Hematopoietic multipotent progenitor cell treated with erythropoietin and hydrocortisone succinate and interleukin-3 and kit ligand, for 6 days (in vitro differentiated cells): Measurements from ENCODE around the gene ZNF574.
"Not testable (repeated sequence)": the region's sequence is repeated elsewhere in the genome, so short reads cannot be mapped to it uniquely, and the experiment has no call there.

Experiments used
- DNase-seq: peaks from one replicate; pipeline ENCODE4 v3.0.0-alpha.2; 2015

Gene ZNF574

DNA sequence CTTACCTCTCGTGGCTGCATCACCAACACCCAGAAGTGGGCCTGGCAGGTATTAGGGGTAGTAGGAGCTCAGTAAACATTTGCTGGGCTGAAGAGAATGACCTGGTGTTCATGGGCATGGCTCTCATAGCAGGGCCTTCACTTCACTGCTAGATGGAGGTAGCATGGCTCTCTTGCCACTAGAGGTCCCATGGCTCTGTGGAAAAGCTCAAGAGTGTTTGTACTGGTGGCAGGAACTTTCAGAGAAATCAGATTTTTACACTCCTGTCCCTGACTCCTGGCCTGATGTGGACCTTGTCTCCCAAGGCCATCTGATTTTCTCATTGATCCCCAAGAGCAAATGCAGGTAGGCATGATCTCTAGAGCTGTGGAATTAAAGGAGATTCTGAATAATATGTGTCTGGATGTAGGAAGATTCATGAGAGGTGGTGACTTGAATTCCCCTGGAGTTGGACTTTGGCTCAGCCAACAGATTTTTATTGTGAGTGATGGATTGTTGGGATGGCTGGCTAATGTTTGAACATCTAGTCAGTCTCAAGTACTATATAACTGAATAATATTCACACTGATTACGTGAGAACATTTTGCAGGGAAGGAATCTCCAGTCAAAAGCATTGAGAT is 5.7 kb downstream of the ZNF574 start:
- peak; percentile 67 for DNase-seq

GRCh38 chr19:42083537-42083936 is 7.6 kb downstream of the ZNF574 start:
- DNase-seq: no peak

DNA sequence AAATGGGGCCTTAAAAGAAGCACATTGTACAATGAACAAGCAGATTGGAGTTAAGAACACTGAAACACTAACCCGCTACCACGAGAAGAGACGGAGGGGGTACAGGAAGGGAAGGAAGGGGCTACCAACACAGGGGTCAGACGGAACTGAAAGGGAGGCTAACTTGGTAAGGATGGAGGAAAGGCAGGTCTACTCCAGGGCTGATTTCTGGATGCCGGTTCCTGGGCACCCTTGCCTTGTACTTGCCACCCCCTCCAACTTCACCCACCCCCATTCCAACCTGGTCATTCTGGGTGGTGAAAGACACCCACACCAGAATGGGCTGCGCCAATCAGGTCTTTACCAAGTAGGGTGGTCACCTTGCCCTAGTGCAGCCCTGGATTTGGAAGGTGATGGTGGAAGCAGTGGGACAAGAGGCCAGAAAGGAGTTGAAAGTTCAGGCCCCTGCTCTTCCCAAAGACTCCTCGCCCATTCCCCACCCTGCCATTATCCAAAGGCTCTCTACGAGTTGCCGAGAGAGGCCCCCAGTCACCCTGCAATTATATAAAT is 10.3 kb downstream of the ZNF574 start:
- no peak for DNase-seq

- no peak for DNase-seq
Measured at GRCh38 chr19:42086770-42087550, 11.0 kb downstream of the ZNF574 start.

DNA sequence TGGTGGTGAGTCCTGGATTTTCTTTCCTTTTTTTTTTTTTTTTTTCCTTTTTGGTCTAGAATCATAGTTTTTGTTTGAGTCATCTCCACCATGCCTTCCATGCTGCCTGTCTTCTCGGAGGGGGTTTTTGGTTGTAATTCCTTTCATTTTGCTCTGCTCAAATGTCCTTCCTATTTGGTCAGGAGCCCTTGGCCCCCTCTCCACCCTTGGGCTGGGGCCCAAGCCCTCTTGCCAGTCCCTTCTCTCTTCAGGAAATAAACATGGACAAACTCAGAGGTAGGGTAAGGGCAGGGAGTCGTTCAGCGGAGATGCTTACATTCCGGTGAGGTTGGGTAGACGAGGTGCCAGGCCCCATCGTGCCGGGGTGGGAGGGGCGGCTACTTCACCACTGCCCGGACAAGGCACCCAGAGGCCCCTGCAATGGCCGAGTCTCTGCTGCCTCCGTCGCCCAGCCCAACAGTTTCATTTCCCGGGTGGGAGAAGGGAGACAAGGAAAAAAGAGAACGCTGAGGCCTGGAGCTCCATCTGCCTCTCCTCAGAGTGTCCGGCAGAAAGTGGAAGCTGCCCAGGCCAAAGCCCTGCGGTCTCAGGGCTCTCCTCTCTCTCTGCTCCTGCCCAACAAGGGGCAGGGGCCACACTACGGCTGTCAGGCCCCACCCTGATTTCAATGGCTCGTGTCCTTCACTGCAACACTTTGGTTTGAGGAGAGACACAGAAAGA is 12.7 kb downstream of the ZNF574 start:
- DNase-seq: no peak

DNA sequence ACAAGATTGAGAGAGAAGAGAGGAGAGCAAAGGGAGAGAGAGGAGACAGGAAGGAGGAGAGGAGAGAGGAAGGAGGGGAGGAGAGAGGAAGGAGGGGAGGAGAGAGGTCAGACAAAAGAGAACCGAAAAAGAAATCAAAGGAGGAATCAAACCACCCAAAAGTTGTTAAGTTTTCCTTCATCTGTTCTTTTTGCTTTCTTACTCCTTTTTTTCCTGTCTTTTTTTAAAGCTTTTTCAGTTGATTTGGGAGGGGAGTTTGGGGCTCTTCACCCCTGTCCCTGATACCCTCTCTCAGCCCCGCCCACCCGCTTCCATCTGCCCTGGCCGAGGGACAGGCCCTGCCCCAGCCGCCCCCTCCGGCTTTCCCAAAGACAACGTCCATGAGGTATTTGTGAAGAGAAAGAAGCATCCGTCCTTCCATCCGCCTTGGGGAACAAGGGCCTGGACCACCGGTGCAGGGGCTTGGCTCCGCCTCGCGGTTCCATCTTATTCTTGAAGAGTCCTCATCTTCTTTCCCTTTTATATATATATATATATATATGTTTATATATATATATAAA is 13.3 kb downstream of the ZNF574 start:
- DNase-seq: no peak

DNA sequence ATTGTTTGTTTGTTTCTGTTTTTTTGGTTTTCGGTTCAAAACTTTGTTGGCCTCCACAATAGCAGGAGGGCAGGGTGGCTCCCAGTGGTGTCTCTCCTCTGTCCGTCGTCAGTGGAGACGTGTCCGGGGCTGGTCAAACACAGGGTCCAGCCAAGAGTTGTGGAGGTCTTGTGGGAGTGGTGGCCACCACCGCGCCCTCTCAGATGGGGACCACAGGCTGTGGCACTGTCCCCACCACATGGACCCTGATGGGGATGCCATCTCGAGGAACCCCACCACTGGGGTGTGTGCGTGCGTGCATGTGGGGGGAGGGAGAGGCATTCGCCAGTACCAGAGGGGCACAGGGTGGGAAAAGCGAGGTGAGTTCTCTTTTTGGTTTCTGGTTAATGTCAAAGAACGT is 13.8 kb downstream of the ZNF574 start:
- no peak for DNase-seq

DNA sequence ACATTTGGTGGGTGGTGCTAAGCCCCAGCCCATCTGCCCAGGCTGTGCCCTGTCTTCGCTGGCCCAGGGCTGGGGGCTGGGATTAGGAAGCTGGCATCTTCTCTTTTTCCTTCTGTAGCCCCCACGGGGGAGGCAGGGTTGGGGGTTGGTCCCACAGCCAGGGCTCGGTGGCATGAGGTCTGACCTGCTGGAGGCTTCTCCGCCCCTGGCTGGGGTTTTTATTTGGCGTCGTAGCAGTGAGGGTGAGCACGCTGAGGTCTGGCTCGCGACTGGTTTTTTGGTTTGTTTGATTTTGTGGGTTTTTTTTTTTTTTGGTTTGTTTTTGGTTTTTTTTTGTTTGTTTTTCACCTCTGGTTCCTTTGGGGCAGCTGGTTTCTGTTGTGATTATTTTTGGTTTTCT is 14.7 kb downstream of the ZNF574 start:
- no peak for DNase-seq

GRCh38 chr19:42091300-42091699 is 15.3 kb downstream of the ZNF574 start:
- DNase-seq: no peak

- DNase-seq: peak; percentile 87
Measured at GRCh38 chr19:42091742-42092141, 15.8 kb downstream of the ZNF574 start.

- DNase-seq: peak; percentile 79
Measured at GRCh38 chr19:42092350-42092749, 16.4 kb downstream of the ZNF574 start.

DNA sequence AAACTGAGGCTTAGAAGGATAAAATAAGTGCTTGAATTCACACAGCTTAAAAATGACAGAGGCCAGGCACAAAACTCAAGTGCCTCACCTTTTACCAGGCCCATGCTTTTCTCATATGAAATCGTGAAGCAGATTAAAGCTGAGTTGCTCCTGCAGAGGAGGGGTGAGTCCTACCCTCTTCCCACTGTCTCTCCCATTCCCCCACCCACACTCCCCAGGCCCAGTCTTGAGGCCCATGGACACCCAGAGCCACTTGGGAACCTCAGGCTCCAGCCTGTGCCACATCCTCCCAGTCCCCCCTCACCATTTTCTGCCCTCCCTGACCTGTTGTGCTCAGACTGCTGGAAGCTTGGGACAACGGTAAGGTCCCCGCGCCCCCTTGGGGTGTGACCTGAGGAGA is 17.5 kb downstream of the ZNF574 start:
- no peak for DNase-seq

- no peak for DNase-seq
Measured at GRCh38 chr19:42093926-42094325, 18.0 kb downstream of the ZNF574 start.

- no peak for DNase-seq
Measured at GRCh38 chr19:42095142-42095813, 19.3 kb downstream of the ZNF574 start.

DNA sequence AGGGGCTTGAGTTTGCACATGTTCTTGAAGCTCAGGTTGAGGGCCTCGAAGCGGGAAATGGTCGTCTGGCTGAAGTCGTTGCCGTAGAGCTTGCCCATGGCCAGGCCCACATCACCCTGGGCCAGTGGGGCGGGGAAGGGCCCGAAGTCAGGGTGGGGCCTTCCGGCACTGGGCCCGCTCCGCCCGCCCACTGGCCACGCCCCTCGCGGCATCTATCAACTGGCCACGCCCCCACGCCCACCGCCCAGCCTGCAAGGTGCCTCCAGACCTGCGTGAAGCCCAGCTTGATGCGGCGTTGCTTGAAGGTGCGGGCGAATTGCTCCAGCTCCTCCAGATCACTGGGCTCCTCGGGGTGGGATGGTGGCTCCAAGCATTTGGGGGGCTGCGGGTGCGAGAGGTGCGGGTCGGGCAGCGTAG is 19.9 kb downstream of the ZNF574 start:
- no peak for DNase-seq

GRCh38 chr19:42096255-42096837 is 20.4 kb downstream of the ZNF574 start:
- no peak for DNase-seq

- no peak for DNase-seq
Measured at GRCh38 chr19:42097461-42097860, 21.5 kb downstream of the ZNF574 start.

DNA sequence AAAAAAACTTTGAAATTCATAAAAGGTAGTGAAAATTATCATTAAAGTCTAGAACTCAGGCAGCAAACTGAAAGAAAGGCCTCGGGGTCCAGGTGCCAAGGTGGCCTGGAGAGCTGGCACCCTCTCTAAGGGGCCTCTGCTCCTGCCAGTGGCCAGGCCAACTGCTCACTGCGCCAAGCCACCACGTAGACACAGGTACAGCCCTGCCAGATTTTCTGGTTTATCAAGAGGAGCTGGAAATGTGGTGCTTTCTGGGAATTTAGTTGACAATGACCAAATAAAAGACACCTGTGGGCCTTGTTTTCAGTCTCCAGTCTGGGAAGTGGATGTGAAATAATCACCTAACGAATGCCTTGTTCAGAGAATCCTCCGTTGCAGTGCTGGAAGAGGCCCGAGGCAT is 22.8 kb downstream of the ZNF574 start:
- DNase-seq: no peak

DNA sequence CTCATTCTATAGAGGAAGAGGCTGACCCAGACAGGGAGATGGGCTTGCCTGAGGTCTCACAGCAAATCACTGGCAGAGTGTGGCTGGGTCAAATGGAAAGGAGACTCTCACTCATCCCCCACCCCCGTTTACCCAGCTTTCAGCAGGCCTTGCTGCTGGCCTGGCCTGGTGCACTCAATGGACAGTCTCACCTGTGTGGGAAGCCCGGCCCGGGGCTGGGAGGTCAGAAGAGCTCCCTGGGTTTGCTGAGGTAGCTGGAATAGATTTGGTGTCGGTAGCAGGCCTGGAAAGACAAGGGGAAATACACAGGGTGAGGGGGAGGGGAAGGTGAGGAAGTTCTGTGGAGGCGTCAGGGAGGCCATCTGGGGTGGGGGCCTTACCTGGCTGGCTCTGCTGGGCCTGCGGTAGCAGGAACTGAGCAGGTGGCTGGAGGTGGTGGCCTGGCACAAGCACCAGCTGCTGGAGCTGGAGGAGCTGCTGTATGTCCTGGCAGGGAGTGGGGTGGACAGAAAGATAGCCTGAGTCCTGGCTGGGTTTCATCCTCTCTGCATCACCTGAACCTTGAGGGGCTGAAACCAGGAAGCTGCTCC is 23.5 kb downstream of the ZNF574 start:
- DNase-seq: no peak

- not testable (repeated sequence) for DNase-seq
Measured at GRCh38 chr19:42100241-42100640, 24.3 kb downstream of the ZNF574 start.

- no peak for DNase-seq
Measured at GRCh38 chr19:42102877-42103276, 26.9 kb downstream of the ZNF574 start.

- no peak for DNase-seq
Measured at GRCh38 chr19:42105368-42105767, 29.4 kb downstream of the ZNF574 start.
